GM18505 (cell line): ENCODE results near the gene SFMBT1.

Experiments used
- ATAC-seq: cut with Tn5 transposase; IDR thresholded peaks from one replicate; pipeline ENCODE4 v1.9.1; 2021; ENCODE audit not compliant: unreplicated experiment
- POLR2A ChIP-seq: IDR thresholded peaks from 4 replicates; pipeline ENCODE4 v1.6.1; 2011; ENCODE audit warnings: borderline replicate concordance; ENCODE audit not compliant: insufficient read depth, insufficient read length; ENCODE audit errors: extremely low read depth

The SFMBT1 gene

DNA sequence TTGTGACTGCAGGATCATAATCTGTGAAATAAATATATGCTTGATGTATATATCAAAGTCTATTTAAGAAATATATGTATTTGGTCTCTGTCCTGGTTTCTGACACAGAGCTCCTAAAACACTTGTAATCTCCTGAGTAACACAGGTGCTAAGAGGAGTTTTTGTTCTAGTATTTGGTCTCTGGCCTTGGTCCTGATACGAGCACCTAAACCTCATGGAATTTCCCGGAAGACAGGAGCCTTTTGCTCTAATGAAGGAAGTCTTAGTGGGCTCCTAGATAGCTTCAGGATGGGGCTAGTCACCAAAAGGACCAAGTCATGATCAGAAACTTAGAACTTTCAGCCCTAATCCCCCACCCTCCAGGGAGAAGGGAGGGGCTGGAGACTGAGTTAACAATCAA, 191.9 kb downstream of the SFMBT1 start:
- TF ChIP-seq POLR2A, result no peak
- ATAC-seq, result no peak
